ENCODE results near the gene SLC24A5. TPM values are rescaled to one million over a fixed set of nuclear protein-coding genes. Genes with fewer than 3 reads are reported as not detected.

SLC24A5 gene
- total RNA-seq, 1 experiment from 2014 or later = not detected

DNA sequence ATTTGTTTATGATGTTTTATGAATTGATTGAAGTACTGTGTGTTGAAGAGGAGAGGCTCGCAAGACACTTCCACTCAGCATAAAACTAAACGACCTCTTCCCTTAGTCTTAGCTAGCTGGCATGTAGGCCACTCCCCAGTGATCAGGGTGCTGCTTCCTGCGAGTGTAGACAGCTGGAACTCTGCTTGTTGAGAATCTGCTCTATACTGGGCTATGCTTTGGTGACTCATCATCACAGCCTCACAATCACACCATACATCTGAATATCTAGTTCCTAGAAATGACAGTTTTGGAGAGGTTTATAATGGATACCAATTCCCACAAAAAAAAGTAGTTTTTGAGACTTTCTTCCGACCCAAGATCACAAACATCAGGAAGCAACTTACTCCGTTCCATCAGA, 1.5 kb upstream of the SLC24A5 start:
- no peaks in the 10 kb centered on the region; the same call in 1 of the 2 replicates for H3K27me3 Mint-ChIP-seq (ENCODE audit: low read depth)
- Histone ChIP-seq H3K27me3 (ENCODE audit: insufficient read depth, low read length) (no peaks in the 10 kb centered on the region), H3K4me2 (ENCODE audit: insufficient read depth, insufficient read length, low read length) (no peak overlapping the region), H3K18ac (ENCODE audit: insufficient read length, low read depth, low read length) (no peak overlapping the region), H3K23me2 (ENCODE audit: insufficient read length, low read depth, low read length, poor library complexity, severe bottlenecking) (no peaks in the 10 kb centered on the region), H2BK20ac (ENCODE audit: low read depth, low read length, poor library complexity, severe bottlenecking) (no peak overlapping the region), H2AFZ (ENCODE audit: low read length) (no peak overlapping the region), H3K79me2 (ENCODE audit: insufficient read depth, low read length) (no peaks in the 10 kb centered on the region), H2BK15ac (ENCODE audit: low read depth, low read length) (no peak overlapping the region), H3K79me1 (ENCODE audit: insufficient read depth, low read depth, low read length, poor library complexity, severe bottlenecking) (no peaks in the 10 kb centered on the region), H2BK5ac (ENCODE audit: insufficient read length, low read length) (no peak overlapping the region), H2BK120ac (ENCODE audit: low read depth, low read length, poor library complexity, severe bottlenecking) (no peak overlapping the region), H3T11ph (ENCODE audit: low read length) (no peak overlapping the region), H3K56ac (ENCODE audit: insufficient read length, low read depth, low read length) (no peak overlapping the region), H2BK12ac (ENCODE audit: insufficient read length, low read depth, low read length) (no peak overlapping the region), H2AK5ac (ENCODE audit: insufficient read length, low read length) (no peak overlapping the region), H3K9ac (ENCODE audit: extremely low read depth, insufficient read length, low read length) (no peak overlapping the region), H4K8ac (replicated peaks; ENCODE audit: insufficient read length, low read depth, low read length) (no peak overlapping the region), H4K91ac (ENCODE audit: insufficient read length, low read depth, low read length) (no peak overlapping the region), H3K4ac (ENCODE audit: low read depth, low read length) (no peak overlapping the region), H4K5ac (ENCODE audit: insufficient read length, low read depth, low read length) (no peak overlapping the region), H3K14ac (ENCODE audit: insufficient read depth, low read length) (no peak overlapping the region), H3K9me3 (ENCODE audit: control insufficient read depth, low read depth, low read length) (no peaks in the 10 kb centered on the region), H3K4me1 (ENCODE audit: insufficient read depth, low read length) (peaks cover 3% of the 10 kb centered on the region; the same call in 1 of the 2 replicates), H3K23ac (ENCODE audit: insufficient read length, low read depth, low read length) (no peak overlapping the region), H3K27ac (ENCODE audit: insufficient read length, low read depth, low read length) (no peak overlapping the region), H4K20me1 (ENCODE audit: control insufficient read depth, insufficient read depth, insufficient read length) (no peaks in the 10 kb centered on the region)
- no CpG with 5 or more reads among the region's 5 CpGs for WGBS (ENCODE audit: extremely low coverage, insufficient read length, low lambda C conversion rate)
- H3K4me3 Mint-ChIP-seq = no peak overlapping the region
- H3K4me1 Mint-ChIP-seq = peaks cover 9 to 11% of the 10 kb centered on the region in 2 experiments
- H3K9me3 Mint-ChIP-seq = no peaks in the 10 kb centered on the region
- no peak overlapping the region for H3K27ac Mint-ChIP-seq
- no peak for DNase-seq
- TF ChIP-seq, protein P1, sequence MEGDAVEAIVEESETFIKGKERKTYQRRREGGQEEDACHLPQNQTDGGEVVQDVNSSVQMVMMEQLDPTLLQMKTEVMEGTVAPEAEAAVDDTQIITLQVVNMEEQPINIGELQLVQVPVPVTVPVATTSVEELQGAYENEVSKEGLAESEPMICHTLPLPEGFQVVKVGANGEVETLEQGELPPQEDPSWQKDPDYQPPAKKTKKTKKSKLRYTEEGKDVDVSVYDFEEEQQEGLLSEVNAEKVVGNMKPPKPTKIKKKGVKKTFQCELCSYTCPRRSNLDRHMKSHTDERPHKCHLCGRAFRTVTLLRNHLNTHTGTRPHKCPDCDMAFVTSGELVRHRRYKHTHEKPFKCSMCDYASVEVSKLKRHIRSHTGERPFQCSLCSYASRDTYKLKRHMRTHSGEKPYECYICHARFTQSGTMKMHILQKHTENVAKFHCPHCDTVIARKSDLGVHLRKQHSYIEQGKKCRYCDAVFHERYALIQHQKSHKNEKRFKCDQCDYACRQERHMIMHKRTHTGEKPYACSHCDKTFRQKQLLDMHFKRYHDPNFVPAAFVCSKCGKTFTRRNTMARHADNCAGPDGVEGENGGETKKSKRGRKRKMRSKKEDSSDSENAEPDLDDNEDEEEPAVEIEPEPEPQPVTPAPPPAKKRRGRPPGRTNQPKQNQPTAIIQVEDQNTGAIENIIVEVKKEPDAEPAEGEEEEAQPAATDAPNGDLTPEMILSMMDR (conservative IDR thresholded peaks at IDR 0.05) = no peak
- no peaks in the 10 kb centered on the region for H3K36me3 Mint-ChIP-seq (ENCODE audit: insufficient read depth in 1 of 3, low read depth in 3 of 3)
